Measurements from ENCODE around the gene H6PD. TPM values are rescaled to one million over a fixed set of nuclear protein-coding genes. Genes with fewer than 3 reads are reported as not detected.

H6PD gene
- total RNA-seq, 1 donor = 27.2 TPM

GRCh38 chr1:9273177-9273576 is 38.6 kb downstream of the H6PD start:
- TF ChIP-seq, protein P1, sequence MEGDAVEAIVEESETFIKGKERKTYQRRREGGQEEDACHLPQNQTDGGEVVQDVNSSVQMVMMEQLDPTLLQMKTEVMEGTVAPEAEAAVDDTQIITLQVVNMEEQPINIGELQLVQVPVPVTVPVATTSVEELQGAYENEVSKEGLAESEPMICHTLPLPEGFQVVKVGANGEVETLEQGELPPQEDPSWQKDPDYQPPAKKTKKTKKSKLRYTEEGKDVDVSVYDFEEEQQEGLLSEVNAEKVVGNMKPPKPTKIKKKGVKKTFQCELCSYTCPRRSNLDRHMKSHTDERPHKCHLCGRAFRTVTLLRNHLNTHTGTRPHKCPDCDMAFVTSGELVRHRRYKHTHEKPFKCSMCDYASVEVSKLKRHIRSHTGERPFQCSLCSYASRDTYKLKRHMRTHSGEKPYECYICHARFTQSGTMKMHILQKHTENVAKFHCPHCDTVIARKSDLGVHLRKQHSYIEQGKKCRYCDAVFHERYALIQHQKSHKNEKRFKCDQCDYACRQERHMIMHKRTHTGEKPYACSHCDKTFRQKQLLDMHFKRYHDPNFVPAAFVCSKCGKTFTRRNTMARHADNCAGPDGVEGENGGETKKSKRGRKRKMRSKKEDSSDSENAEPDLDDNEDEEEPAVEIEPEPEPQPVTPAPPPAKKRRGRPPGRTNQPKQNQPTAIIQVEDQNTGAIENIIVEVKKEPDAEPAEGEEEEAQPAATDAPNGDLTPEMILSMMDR (IDR thresholded peaks at IDR 0.05; ENCODE audit: insufficient read depth, low read depth, low read length) = no peak
- no peak for DNase-seq (ENCODE audit: low read depth)
- H3K4me3 ChIP-seq (ENCODE audit: low read depth, low read length) = no peak overlapping the region

GRCh38 chr1:9275161-9275560 is 40.6 kb downstream of the H6PD start:
- TF ChIP-seq, protein P1 (IDR thresholded peaks at IDR 0.05; ENCODE audit: insufficient read depth, low read depth, low read length) = no peak
- DNase-seq (ENCODE audit: low read depth) = peak; percentile 47
- no peak overlapping the region for H3K4me3 ChIP-seq (ENCODE audit: low read depth, low read length)

DNA sequence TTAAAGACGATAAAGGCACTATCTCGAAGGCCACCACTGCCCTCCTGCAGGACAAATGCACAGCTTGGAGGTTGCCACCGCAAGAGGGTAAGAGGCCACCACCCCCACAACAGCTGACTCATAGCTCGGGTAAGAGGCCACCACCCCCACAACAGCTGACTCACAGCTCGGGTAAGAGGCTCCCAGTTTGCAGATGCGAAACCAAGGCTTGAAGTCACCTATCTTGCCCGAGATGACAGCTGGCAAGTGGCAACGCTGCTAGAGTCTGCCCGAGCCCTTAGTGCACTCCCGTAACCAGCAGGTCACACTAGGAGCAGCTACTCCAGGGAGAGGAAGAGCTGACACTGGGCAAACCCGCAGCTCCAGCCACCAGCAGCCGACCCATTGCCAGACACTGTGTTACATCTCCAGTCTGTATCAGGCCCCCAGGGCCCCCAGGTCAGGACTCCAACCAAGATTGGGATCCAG is 41.0 kb downstream of the H6PD start:
- no peak overlapping the region for H3K4me3 ChIP-seq (ENCODE audit: low read depth, low read length)
- peak; percentile 91 for DNase-seq (ENCODE audit: low read depth)
- TF ChIP-seq, protein P1 (IDR thresholded peaks at IDR 0.05; ENCODE audit: insufficient read depth, low read depth, low read length) = no peak

GRCh38 chr1:9278116-9278515 is 43.5 kb downstream of the H6PD start:
- H3K4me3 ChIP-seq (ENCODE audit: low read depth, low read length) = no peak overlapping the region
- DNase-seq (ENCODE audit: low read depth) = no peak

DNA sequence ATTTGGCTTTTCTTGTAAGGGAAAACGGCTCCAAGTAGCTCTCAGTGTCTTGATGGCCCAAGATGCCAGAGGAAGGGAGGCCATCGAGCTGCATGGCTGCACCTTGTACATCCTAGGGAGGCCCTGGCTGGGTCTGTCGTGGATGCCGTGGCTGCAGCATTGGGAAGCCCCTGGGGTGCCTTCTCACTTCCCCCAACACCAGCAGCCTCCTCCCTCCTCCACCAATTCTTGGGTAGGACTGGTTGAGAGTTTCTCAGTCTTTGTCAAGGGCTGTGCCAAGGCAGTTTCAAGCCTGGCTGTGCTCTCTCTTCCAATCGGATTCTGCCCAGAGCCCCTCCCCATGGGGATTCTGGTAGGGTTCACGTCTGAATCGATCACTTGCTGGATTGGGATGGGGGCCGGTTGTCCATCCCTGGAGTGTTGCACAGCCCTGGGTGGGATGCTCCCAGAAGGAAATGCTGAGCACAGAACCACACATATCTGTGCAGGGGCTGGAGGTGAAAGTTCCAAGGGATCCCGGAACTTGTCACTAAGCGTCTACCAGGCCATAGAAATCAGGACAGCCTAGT is 44.1 kb downstream of the H6PD start:
- TF ChIP-seq, protein P1 (IDR thresholded peaks at IDR 0.05; ENCODE audit: insufficient read depth, low read depth, low read length) = no peak
- DNase-seq (ENCODE audit: low read depth) = no peak

More at GRCh38 chr1:9278116-9278515, 43.5 kb downstream of the H6PD start:
- TF ChIP-seq, protein P1 (IDR thresholded peaks at IDR 0.05; ENCODE audit: insufficient read depth, low read depth, low read length) = no peak

GRCh38 chr1:9279172-9279840 is 44.7 kb downstream of the H6PD start:
- DNase-seq (ENCODE audit: low read depth) = no peak
- TF ChIP-seq, protein P1 (IDR thresholded peaks at IDR 0.05; ENCODE audit: insufficient read depth, low read depth, low read length) = no peak
- no peak overlapping the region for H3K4me3 ChIP-seq (ENCODE audit: low read depth, low read length)

More for the DNA sequence above, 44.1 kb downstream of the H6PD start:
- no peak overlapping the region for H3K4me3 ChIP-seq (ENCODE audit: low read depth, low read length)

All from fibroblast of villous mesenchyme (primary cell).